PC-3 (cell line): ENCODE data around the gene CDC42EP3. TPM values are rescaled to one million over a fixed set of nuclear protein-coding genes. Genes with fewer than 3 reads are reported as not detected.

Source experiments
- ATAC-seq: fragments of 200-7000 bp; cut with Tn5 transposase; 2 replicates; pipeline ENCODE4 v1.9.1; 2020; ENCODE audit warnings: mild to moderate bottlenecking, moderate library complexity
- BruUV-seq: library from RNA; stranded (reverse); fragments of 400-500 nt; replicated peaks from 2 replicates; lab custom pipeline; 2021; lab: Mats Ljungman, UMichigan
- CTCF ChIA-PET: fragments of 300-600 bp; sonication (Branson Sonifier 250); formaldehyde crosslinking; loops from one replicate; lab custom pipeline; 2022; ENCODE audit warnings: antibody characterized with exemption; lab: Charles Lee
- POLR2A ChIA-PET: fragments of 300-600 bp; sonication (Branson Sonifier 250); formaldehyde crosslinking; loops from one replicate; lab custom pipeline; 2022; ENCODE audit warnings: antibody characterized with exemption; ENCODE audit not compliant: unreplicated experiment; lab: Charles Lee
- DNase-seq: peaks from one replicate; pipeline ENCODE4 v3.0.0-alpha.2; 2015
- H2AFZ ChIP-seq: fragments of 300-600 bp; sonication (generic); 2 replicates; pipeline ENCODE4 v1.6.0; 2016; ENCODE audit warnings: antibody characterized with exemption, low read length
- H3F3A ChIP-seq: fragments of 300-600 bp; sonication (generic); one replicate; pipeline ENCODE4 v1.6.0; 2017; ENCODE audit warnings: antibody characterized with exemption, low read length, control low read depth, mild to moderate bottlenecking; ENCODE audit not compliant: unreplicated experiment
- H3K27ac ChIP-seq: fragments of 300-600 bp; sonication (generic); 2 replicates; pipeline ENCODE4 v1.5.1; 2016; ENCODE audit warnings: mild to moderate bottlenecking, low read length
- H3K27me3 ChIP-seq: fragments of 300-600 bp; sonication (generic); 2 replicates; pipeline ENCODE4 v1.6.1; 2016; ENCODE audit warnings: low read length, mixed read lengths
- H3K36me3 ChIP-seq: fragments of 300-600 bp; sonication (generic); 2 replicates; pipeline ENCODE4 v1.6.1; 2016; ENCODE audit warnings: low read depth, mixed run types, low read length, mixed read lengths
- H3K4me1 ChIP-seq: fragments of 300-600 bp; sonication (generic); 2 replicates; pipeline ENCODE4 v1.5.1; 2016; ENCODE audit warnings: low read length; ENCODE audit not compliant: insufficient read depth
- H3K4me2 ChIP-seq: fragments of 300-600 bp; sonication (generic); 2 replicates; pipeline ENCODE4 v1.6.0; 2016; ENCODE audit warnings: low read length
- H3K4me3 ChIP-seq: fragments of 300-600 bp; sonication (generic); 2 replicates; pipeline ENCODE4 v1.5.1; 2016; ENCODE audit warnings: mild to moderate bottlenecking, low read length, mixed read lengths
- H3K79me2 ChIP-seq: fragments of 300-600 bp; sonication (generic); 2 replicates; pipeline ENCODE4 v1.6.1; 2017; ENCODE audit warnings: low read length, mixed read lengths
- H3K9ac ChIP-seq: fragments of 300-600 bp; sonication (generic); 2 replicates; pipeline ENCODE4 v1.6.0; 2016; ENCODE audit warnings: mild to moderate bottlenecking, low read length
- H3K9me2 ChIP-seq: fragments of 300-600 bp; sonication (generic); replicated peaks from 2 replicates; pipeline ENCODE4 v1.6.1; 2016; ENCODE audit warnings: mixed run types, low read length, mixed read lengths
- H3K9me3 ChIP-seq: fragments of 300-600 bp; sonication (generic); 2 replicates; pipeline ENCODE4 v1.6.1; 2016; ENCODE audit warnings: low read length, mixed read lengths
- H4K20me1 ChIP-seq: fragments of 300-600 bp; sonication (generic); 2 replicates; pipeline ENCODE4 v1.6.1; 2016; ENCODE audit warnings: low read length, mixed read lengths
- CTCF ChIP-seq: fragments of 300-600 bp; sonication (generic); conservative IDR thresholded peaks from 2 replicates; pipeline ENCODE4 v1.5.1; 2017; ENCODE audit warnings: antibody characterized with exemption, low read depth, mild to moderate bottlenecking, low read length
- EZH2 ChIP-seq: fragments of 300-600 bp; sonication (generic); IDR thresholded peaks from one replicate; pipeline ENCODE4 v1.6.1; 2017; ENCODE audit warnings: antibody characterized with exemption, mild to moderate bottlenecking, low read length; ENCODE audit not compliant: unreplicated experiment
- EZH2phosphoT487 ChIP-seq: fragments of 300-600 bp; sonication (generic); IDR thresholded peaks from 2 replicates; pipeline ENCODE4 v1.6.1; 2018; ENCODE audit warnings: mild to moderate bottlenecking, antibody characterized with exemption, low read length, borderline replicate concordance
- intact Hi-C: fragments of 100-400 bp; cut with micrococcal nuclease; formaldehyde crosslinking; loops from 2 replicates; pipeline ENCODE4 v1.9.0; 2023
- total RNA-seq: library from RNA; depleted of rRNA; stranded (reverse); fragments of >200 nt; gene quantifications from 2 replicates; pipeline ENCODE4 v1.2.3, GENCODE V29; 2014

Gene CDC42EP3
- total RNA-seq, 1 experiment from 2014 or later, result 28.4 TPM

- Histone ChIP-seq H3K4me2 (no peak overlapping the region), H2AFZ (no peak overlapping the region), H3K4me3 (no peak overlapping the region), H3K9ac (no peak overlapping the region), H3K9me3 (no peaks in the 10 kb centered on the region), H3K79me2 (no peaks in the 10 kb centered on the region), H3K4me1 (peaks cover 26% of the 10 kb centered on the region), H3F3A (peaks cover 3% of the 10 kb centered on the region), H3K36me3 (no peaks in the 10 kb centered on the region), H3K27me3 (no peaks in the 10 kb centered on the region), H3K27ac (no peak overlapping the region), H4K20me1 (no peaks in the 10 kb centered on the region), H3K9me2 (no peaks in the 10 kb centered on the region)
- CTCF ChIA-PET, result no interaction called here
- DNase-seq (no peak), ATAC-seq (no peak)
- no peak for TF ChIP-seq EZH2
- TF ChIP-seq CTCF, result no peak
- TF ChIP-seq EZH2phosphoT487, result no peak
- POLR2A ChIA-PET, result no interaction called here
- intact Hi-C loops, result no loop called here
- no TSS peak for BruUV-seq
These were observed 77.7 kb downstream of the CDC42EP3 start for GRCh38 chr2:37593694-37594093.

- no peak for DNase-seq
- no peak overlapping the region for H3K27ac ChIP-seq
- BruUV-seq, result no TSS peak
- intact Hi-C loops, result no loop called here
- H4K20me1 ChIP-seq, result no peaks in the 10 kb centered on the region
- H2AFZ ChIP-seq, result no peak overlapping the region
- H3K79me2 ChIP-seq, result no peaks in the 10 kb centered on the region
- no peaks in the 10 kb centered on the region for H3K9me3 ChIP-seq
- CTCF ChIA-PET, result interaction anchor here (0.7 kb wide), 1 partner anchor 261 kb away, joined by 15 read pairs; no protein-coding TSS in a partner anchor
- no peak overlapping the region for H3K4me3 ChIP-seq
- no peaks in the 10 kb centered on the region for H3K36me3 ChIP-seq
- no peaks in the 10 kb centered on the region for H3K27me3 ChIP-seq
- ATAC-seq, result no peak
- no peak for TF ChIP-seq EZH2
- no peak for TF ChIP-seq CTCF
- no peak for TF ChIP-seq EZH2phosphoT487
- POLR2A ChIA-PET, result no interaction called here
- no peak overlapping the region for H3K9ac ChIP-seq
- no peak overlapping the region for H3K4me2 ChIP-seq
- H3F3A ChIP-seq, result peaks cover 3% of the 10 kb centered on the region
- peaks cover 32% of the 10 kb centered on the region for H3K4me1 ChIP-seq
- H3K9me2 ChIP-seq, result no peaks in the 10 kb centered on the region
These were observed 78.4 kb downstream of the CDC42EP3 start for GRCh38 chr2:37593024-37593423.
